Measurements from ENCODE around the gene RELN. TPM values are rescaled to one million over a fixed set of nuclear protein-coding genes. Genes with fewer than 3 reads are reported as not detected.

The RELN gene
- total and polyA plus RNA-seq, 9 of the 15 experiments (the other 6 are each of a cell fraction or from before 2014, with no cell fraction given): 12.9 to 43.2 (median 18.1) TPM

GRCh38 chr7:103875718-103876117, 113.7 kb downstream of the RELN start:
- no peaks in the 10 kb centered on the region for H3K27me3 ChIP-seq (ENCODE audit: control insufficient read depth in 2 of 2, insufficient read depth in 2 of 2, low read length in 2 of 2)
- in situ Hi-C loops (cut with MboI): no loop called here
- H3K4me2 ChIP-seq (ENCODE audit: insufficient read depth, low read length): no peak overlapping the region
- 0 out of 3 replicates have a peak, but pooled peaks cover 4% of the 10 kb centered on the region for H3K79me2 ChIP-seq (ENCODE audit: control insufficient read depth, insufficient read depth, low read length)
- no peaks in the 10 kb centered on the region for H3K9me3 ChIP-seq (replicated peaks; ENCODE audit: control insufficient read depth, insufficient read depth, low read depth, low read length)
- intact Hi-C loops (cut with micrococcal nuclease): no loop called here
- H3K4me1 ChIP-seq (replicated peaks in 1 of 2; ENCODE audit: control insufficient read depth in 2 of 2, insufficient read depth in 2 of 2, low read length in 2 of 2): no peaks in the 10 kb centered on the region
- H3K4me3 ChIP-seq: no peak overlapping the region
- no peak overlapping the region for H3K27ac ChIP-seq (ENCODE audit: extremely low read depth, low read depth, low read length)
- ATAC-seq (no peak), FAIRE-seq (no peak), DNase-seq (ENCODE audit: extremely low read depth in 1 of 4, low spot score in 3 of 4) (no peak)
- ChIA-PET CTCF (ENCODE audit: low intra/inter-chr PET ratio) (no interaction called here), POLR2A (no interaction called here)
- H4K20me1 ChIP-seq (replicated peaks; ENCODE audit: control insufficient read depth, insufficient read depth, low read length): no peaks in the 10 kb centered on the region
- H3K36me3 ChIP-seq (ENCODE audit: control insufficient read depth, insufficient read depth, low read length): no peaks in the 10 kb centered on the region
- no peak overlapping the region for H3K9ac ChIP-seq (ENCODE audit: insufficient read depth in 1 of 2, low read depth in 2 of 2, low read length in 2 of 2)
- no TSS peak for BruUV-seq (replicated peaks)
- H3K9me1 ChIP-seq (ENCODE audit: control insufficient read depth, insufficient read depth, low read length): no peaks in the 10 kb centered on the region
- no peak overlapping the region for H2AFZ ChIP-seq (ENCODE audit: low read depth, low read length)
- no peak for TF ChIP-seq DACH1 (IDR thresholded peaks at IDR 0.05; ENCODE audit: partially characterized antibody)
- TF ChIP-seq IRF2 (CRISPR knock-in tag; IDR thresholded peaks at IDR 0.05): no peak
- TF ChIP-seq GABPA (tag; conservative IDR thresholded peaks at IDR 0.05; ENCODE audit: low read depth): no peak
- TF ChIP-seq, protein P1, sequence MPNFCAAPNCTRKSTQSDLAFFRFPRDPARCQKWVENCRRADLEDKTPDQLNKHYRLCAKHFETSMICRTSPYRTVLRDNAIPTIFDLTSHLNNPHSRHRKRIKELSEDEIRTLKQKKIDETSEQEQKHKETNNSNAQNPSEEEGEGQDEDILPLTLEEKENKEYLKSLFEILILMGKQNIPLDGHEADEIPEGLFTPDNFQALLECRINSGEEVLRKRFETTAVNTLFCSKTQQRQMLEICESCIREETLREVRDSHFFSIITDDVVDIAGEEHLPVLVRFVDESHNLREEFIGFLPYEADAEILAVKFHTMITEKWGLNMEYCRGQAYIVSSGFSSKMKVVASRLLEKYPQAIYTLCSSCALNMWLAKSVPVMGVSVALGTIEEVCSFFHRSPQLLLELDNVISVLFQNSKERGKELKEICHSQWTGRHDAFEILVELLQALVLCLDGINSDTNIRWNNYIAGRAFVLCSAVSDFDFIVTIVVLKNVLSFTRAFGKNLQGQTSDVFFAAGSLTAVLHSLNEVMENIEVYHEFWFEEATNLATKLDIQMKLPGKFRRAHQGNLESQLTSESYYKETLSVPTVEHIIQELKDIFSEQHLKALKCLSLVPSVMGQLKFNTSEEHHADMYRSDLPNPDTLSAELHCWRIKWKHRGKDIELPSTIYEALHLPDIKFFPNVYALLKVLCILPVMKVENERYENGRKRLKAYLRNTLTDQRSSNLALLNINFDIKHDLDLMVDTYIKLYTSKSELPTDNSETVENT (CRISPR knock-in tag; IDR thresholded peaks at IDR 0.05): no peak
- no peak for TF ChIP-seq KAT7 (CRISPR knock-in tag; IDR thresholded peaks at IDR 0.05; ENCODE audit: borderline replicate concordance)
- no peak for TF ChIP-seq TCF3 (CRISPR knock-in tag; IDR thresholded peaks at IDR 0.05)
- TF ChIP-seq HEY1 (CRISPR knock-in tag; IDR thresholded peaks at IDR 0.05; ENCODE audit: borderline replicate concordance): no peak
- TF ChIP-seq MTF1 (CRISPR knock-in tag; IDR thresholded peaks at IDR 0.05; ENCODE audit: borderline replicate concordance): no peak
- TF ChIP-seq NFE2 (IDR thresholded peaks at IDR 0.05; ENCODE audit: low read depth): no peak
- no peak for TF ChIP-seq FOSL1 (tag; conservative IDR thresholded peaks at IDR 0.05)
- TF ChIP-seq ZNF140 (CRISPR knock-in tag; IDR thresholded peaks at IDR 0.05): no peak
- TF ChIP-seq, protein P2, sequence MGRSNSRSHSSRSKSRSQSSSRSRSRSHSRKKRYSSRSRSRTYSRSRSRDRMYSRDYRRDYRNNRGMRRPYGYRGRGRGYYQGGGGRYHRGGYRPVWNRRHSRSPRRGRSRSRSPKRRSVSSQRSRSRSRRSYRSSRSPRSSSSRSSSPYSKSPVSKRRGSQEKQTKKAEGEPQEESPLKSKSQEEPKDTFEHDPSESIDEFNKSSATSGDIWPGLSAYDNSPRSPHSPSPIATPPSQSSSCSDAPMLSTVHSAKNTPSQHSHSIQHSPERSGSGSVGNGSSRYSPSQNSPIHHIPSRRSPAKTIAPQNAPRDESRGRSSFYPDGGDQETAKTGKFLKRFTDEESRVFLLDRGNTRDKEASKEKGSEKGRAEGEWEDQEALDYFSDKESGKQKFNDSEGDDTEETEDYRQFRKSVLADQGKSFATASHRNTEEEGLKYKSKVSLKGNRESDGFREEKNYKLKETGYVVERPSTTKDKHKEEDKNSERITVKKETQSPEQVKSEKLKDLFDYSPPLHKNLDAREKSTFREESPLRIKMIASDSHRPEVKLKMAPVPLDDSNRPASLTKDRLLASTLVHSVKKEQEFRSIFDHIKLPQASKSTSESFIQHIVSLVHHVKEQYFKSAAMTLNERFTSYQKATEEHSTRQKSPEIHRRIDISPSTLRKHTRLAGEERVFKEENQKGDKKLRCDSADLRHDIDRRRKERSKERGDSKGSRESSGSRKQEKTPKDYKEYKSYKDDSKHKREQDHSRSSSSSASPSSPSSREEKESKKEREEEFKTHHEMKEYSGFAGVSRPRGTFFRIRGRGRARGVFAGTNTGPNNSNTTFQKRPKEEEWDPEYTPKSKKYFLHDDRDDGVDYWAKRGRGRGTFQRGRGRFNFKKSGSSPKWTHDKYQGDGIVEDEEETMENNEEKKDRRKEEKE (IDR thresholded peaks at IDR 0.05; ENCODE audit: borderline replicate concordance in 1 of 2, control insufficient read depth in 1 of 2, low read depth in 2 of 2, low read length in 1 of 2): no peak
- TF ChIP-seq MTA1 (IDR thresholded peaks at IDR 0.05; ENCODE audit: borderline replicate concordance): no peak
- TF ChIP-seq TRIM24 (IDR thresholded peaks at IDR 0.05): no peak
- TF ChIP-seq KLF1 (tag; IDR thresholded peaks at IDR 0.05): no peak
- no peak for TF ChIP-seq PCBP2 (IDR thresholded peaks at IDR 0.05; ENCODE audit: low read depth, low read length, poor library complexity, severe bottlenecking)
- TF ChIP-seq HMG20A (CRISPR knock-in tag; conservative IDR thresholded peaks at IDR 0.05): no peak
- TF ChIP-seq POLR2G (IDR thresholded peaks at IDR 0.05; ENCODE audit: low read depth, low read length): no peak
